Activated T-cell treated with anti-CD3 and anti-CD28 coated beads for 4 hours (primary cell): ENCODE data around the gene PRSS58.

Source experiments
- DNase-seq: peaks from one replicate; pipeline ENCODE4 v3.0.0-alpha.2; 2020

Gene PRSS58

GRCh38 chr7:142257958-142258357 is at the start of gene PRSS58:
PRSS58 (minus strand) TSS chr7:142258058; CDS start chr7:142257707, 351 bp downstream.
- no peak for DNase-seq

GRCh38 chr7:142307246-142307900 is 49.5 kb upstream of the PRSS58 start:
- no peak for DNase-seq

- no peak for DNase-seq
These were observed 45.8 kb upstream of the PRSS58 start for GRCh38 chr7:142303650-142304049.

- no peak for DNase-seq
These were observed 44.2 kb upstream of the PRSS58 start for GRCh38 chr7:142301923-142302550.

- no peak for DNase-seq
These were observed 43.4 kb upstream of the PRSS58 start for GRCh38 chr7:142301299-142301698.

- DNase-seq, result no peak
These were observed 42.8 kb upstream of the PRSS58 start for GRCh38 chr7:142300689-142301088.

GRCh38 chr7:142299237-142299781 is 41.5 kb upstream of the PRSS58 start:
- DNase-seq, result no peak

GRCh38 chr7:142298627-142299026 is 40.8 kb upstream of the PRSS58 start:
- no peak for DNase-seq

- no peak for DNase-seq
These were observed 40.2 kb upstream of the PRSS58 start for GRCh38 chr7:142298009-142298408.

GRCh38 chr7:142280263-142280662 is 22.4 kb upstream of the PRSS58 start:
- DNase-seq, result no peak

GRCh38 chr7:142279601-142280000 is 21.7 kb upstream of the PRSS58 start:
- no peak for DNase-seq

GRCh38 chr7:142275028-142275427 is 17.2 kb upstream of the PRSS58 start:
- no peak for DNase-seq

- no peak for DNase-seq
These were observed 15.0 kb upstream of the PRSS58 start for GRCh38 chr7:142272841-142273240.

GRCh38 chr7:142263598-142264380 is 5.9 kb upstream of the PRSS58 start:
- no peak for DNase-seq

- DNase-seq, result no peak
These were observed 7.2 kb downstream of the PRSS58 start for GRCh38 chr7:142250705-142251104.

- DNase-seq, result no peak
These were observed 7.9 kb downstream of the PRSS58 start for GRCh38 chr7:142249918-142250317.

GRCh38 chr7:142248166-142249160 is 9.4 kb downstream of the PRSS58 start:
- no peak for DNase-seq

- no peak for DNase-seq
These were observed 14.0 kb downstream of the PRSS58 start for GRCh38 chr7:142243823-142244222.

- no peak for DNase-seq
These were observed 17.3 kb downstream of the PRSS58 start for GRCh38 chr7:142240546-142240945.

GRCh38 chr7:142231716-142232115 is 26.1 kb downstream of the PRSS58 start:
- DNase-seq, result no peak

- DNase-seq, result no peak
These were observed 29.2 kb downstream of the PRSS58 start for GRCh38 chr7:142228537-142229104.
